NOMO-1 (cell line): ENCODE results near the gene HSPG2.
"Not testable (repeated sequence)": the region's sequence is repeated elsewhere in the genome, so short reads cannot be mapped to it uniquely, and the experiment has no call there.

Source experiments
- DNase-seq, 2 experiments: peaks; one replicate each; lab custom pipeline; 2025; ENCODE audit not compliant: unreplicated experiment in 2 of 2; lab: John Stamatoyannopoulos, UW

Gene HSPG2

DNA sequence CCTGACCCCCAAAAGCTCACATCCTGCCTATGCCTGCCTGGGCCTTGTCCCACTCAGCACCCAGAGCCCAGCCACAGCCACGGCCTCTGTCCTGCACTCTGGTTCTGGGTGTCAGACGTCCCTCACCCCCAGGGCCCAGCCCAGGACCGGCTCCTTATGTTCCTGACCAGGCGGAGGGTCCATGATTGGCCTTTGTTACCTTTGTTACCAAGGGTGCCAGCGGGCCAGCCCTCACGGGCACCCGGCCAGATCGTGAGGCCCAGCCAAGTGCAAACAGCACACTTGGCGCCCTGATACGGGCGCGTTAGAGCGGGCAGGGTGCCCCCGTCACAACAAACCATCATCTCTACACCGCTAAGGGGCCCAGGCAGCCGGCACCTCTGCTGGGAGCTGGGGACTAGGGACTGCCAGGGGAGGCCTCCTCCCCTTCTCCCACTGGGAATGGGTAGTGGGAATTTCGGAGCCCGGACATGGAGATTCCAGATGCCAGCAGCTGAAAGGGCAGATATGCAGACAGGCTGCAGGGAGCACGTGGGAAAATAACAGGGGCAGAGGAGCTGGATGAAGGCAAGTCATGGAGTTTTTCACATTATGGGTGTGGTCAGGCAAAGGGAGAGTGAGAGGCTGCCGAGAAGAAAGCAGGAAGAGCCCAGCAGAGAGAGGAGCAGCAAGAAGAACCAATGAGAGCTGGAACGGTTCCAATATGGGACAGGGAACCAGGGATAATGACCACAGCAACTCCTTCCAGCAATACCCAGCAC is 22.1 kb downstream of the HSPG2 start:
- no peak for DNase-seq

- DNase-seq = no peak
Observed at GRCh38 chr1:21914450-21914849, 22.7 kb downstream of the HSPG2 start.

DNA sequence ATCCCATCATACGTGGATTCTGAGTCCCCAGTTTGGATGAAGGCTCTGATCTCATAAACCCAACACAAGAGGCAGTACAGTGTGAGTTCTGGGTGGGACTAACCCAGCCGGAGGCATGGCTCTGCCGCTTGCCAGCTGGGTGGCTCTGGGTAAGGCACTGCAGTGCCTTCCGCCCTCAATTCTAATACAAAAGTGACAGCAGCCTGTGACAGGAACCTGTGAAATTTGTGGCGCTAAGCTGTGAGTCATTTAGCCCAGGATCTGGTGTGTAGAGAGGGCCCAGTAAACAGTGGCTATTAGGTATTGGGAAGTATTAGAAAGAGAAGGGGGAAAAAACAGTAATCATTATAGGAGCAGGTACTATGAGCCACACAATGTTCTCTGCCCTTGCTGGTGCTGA is 23.3 kb downstream of the HSPG2 start:
- no peak for DNase-seq

- DNase-seq = no peak
Observed at GRCh38 chr1:21913258-21913657, 23.9 kb downstream of the HSPG2 start.

DNA sequence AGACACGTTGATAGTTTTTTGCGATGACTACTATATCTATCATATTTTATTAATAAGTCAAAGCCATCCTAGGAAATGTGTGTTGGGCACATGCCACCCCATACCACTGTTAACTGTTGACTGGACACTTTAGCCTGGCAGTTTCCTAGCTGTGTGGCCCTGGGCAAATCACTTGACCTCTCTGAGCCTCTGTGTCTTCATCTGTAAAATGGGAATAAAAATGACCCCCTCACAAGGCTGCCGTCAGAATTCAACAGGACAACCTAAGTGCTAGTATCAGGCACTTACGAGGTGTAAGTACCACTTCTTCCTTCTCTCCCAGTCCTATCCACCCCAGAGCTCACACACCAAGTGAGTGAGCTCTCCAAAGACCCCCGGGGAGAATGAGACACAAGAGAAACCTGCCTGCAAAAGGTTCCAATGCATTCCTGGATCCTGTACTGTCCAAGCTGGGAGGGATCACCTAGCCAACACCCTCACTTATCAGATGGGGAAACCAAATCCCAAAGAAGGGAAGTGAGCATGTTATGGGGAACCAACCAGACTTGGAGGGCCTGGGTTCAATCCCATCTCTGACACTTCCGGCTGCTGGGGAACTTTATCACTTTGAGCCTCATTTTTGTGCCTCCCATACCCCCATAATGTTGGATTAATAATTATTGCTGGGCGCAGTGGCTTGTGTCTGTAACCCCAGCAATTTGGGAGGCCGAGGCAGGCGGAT is 24.9 kb downstream of the HSPG2 start:
- DNase-seq = no peak

DNA sequence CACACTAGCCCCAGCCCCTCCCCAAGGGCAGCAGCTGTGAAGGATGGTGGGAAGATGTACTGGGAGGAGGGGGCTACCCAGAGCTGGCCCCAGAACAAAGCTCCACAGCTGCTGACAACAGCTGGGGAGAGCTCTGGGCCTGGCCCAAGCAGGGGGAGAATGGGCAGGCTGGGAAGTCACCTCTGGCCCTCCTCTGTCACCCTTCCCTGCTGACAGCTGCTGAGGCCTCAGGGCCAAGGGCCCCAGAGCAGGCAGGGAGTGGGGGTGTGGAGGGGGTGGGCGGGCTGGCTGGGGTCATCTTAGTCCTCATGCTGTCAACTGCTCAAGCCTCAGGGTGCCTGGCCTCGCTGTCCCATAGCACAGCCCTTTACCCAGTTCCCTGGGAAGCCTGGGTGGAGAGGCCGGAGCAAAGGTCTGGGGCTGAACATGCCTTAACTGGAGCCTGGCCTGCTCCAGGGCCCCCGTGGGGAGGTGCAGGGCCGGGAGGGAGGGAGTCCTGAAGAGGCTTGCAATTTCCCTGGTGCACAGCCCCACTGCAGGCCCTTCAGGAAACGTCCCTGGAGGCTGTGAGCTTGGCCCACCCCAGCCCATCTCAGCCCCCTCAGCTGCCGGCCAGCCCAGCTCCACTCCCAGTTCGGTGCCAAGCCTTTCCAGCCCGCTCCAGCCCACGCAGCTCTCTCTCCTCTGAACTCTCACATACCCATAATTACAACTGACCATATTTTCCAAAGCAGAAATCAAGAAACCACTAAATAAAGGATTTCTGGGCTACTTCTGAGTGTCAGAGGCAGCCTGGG is 25.7 kb downstream of the HSPG2 start:
- DNase-seq = no peak

GRCh38 chr1:21910558-21911204 is 26.4 kb downstream of the HSPG2 start:
- no peak for DNase-seq

DNA sequence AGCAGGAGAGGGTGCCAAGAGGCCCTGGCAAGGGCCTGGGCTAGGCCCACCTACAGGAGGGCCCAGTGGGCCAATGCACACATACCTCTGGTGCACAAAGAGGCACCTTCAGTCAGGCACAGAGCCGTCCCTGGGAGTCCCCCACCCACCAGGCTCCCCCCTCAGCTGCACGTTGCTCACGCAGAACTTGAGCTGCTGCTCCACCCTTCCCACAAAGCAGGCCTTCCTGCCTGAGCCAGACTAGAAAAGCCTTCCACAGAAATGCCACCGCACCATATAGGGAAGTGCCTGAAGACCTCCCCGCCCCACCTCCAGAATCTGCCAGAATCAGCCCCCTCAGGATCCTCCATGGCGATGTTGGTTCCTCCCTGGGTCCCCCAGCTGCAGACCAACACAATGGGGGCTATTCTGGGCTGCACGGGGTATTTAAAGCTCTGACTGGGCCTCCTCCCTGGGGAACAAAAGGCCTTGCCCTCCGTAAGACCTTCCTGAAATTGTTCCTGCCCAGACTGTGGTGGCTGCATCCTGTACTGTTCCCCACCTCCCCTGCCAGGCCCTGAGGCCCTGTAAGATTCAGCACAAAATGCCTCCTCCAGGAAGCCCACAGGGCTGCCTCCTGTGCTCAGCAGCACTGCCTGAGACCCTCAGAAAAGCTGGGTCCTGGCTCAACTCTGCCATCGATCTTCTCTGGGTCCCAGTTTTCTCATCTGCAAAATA is 27.2 kb downstream of the HSPG2 start:
- DNase-seq = peak; percentile 59 to 66

- DNase-seq = no peak
Observed at GRCh38 chr1:21909286-21909759, 27.8 kb downstream of the HSPG2 start.

GRCh38 chr1:21907737-21908534 is 29.2 kb downstream of the HSPG2 start:
- DNase-seq = not testable (repeated sequence)

DNA sequence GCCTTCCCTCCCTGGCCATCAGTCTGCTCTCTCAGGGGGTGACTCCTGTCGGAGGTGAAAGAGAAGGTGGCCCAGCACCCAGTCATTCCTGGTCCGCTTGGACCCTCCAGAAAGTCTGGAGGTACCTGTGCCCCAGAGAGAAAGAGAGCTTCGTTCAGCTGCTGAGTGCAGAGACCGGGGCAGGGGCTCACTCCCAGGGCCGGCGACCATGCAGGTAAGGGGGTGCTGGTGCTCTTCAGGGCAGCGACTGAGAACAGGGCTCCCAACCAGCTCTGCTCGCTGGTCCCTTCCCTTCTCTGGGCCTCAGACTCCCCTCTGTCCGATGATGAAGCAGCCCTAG is 30.1 kb downstream of the HSPG2 start:
- no peak for DNase-seq

DNA sequence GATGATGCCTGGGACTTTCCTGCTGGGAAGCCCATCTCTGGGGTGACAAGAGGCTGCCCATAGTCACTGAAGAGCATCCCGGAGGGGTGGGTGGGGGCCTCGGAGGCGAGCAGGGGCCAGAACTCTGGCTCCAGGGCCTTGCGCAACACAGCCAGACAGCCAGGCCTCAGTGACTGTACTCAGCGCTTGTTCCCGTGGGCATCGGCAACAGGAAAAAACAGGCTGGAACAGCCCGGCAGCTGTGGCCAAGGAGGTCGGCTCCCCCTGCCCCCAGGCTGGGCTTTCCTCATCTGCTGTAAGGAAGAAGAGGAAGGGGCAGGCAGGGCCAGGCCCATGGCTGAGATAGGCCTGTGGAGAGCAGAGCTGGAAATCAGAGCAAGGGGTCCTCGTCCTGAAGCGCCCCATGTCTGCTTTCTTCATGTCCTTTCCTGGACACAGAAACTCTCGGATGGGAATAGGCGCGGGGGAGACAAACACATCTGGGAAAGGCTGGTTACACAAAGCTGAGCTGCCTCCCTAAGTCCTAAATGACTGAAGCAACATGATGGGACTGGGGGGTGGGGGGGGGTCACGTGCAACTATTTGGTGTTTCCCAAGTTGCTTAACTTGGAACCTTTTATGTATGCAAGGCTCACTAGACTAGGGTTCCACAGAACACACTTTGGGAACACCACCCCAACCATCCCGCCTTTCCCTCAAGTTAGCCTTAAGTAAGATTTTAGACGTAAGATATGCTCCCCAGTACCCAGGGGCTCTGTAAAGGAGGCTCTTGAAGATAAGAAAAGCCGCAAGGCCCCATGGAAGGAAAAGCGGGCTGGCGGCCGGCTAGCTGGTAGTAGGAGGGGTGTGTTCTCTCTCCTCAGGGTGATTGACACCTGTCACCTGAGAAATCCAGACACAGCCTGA is 30.7 kb downstream of the HSPG2 start:
- DNase-seq = no peak

DNA sequence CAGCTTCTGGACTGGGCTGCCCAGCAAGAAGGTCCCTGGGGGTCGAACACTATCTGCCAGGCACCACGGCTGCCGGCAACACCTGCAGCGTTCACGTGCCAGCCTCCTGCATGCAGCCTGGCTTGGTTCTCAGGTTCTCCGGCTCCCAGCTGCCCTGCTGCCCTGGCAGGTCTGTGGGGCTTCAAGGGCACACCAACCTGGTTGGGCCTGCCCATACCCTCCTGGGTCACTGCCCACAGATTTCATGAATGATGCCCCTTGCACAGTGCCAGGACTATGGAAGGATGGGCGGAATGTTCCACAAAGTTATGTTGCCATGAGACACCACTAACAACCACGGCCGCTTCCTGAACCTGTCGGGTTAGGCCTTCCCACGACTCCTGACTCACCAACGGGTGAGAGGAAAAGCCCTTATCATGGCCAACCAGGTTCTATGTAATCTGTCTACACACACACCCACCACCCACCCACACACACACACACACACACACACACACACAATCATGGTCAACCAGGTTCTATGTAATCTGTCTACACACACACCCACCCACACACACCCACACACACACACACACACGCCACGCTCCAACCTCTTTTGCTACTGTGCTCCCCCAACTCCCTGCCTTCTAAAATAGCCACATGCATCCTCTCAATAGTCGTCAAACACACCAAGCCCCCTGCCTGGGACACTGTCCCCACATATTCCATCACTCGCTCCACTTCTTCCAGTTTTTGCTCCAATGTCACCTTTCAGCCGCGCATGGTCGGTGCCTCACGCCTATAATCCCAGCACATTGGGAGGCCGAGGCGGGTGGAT is 32.2 kb downstream of the HSPG2 start:
- DNase-seq = no peak

DNA sequence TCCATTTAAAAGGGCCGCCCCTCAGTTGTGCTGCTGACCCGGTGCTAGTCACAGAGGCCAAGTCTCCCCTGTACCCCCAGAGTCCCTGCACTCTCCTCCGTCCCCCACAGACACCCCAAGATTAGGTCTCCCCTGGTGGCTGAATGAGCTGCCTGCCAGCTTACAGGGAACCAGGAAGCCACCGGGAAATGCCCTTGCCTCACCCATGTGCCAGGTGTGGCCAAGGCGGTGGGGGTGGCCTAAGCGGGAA is 32.7 kb downstream of the HSPG2 start:
- DNase-seq = no peak

DNA sequence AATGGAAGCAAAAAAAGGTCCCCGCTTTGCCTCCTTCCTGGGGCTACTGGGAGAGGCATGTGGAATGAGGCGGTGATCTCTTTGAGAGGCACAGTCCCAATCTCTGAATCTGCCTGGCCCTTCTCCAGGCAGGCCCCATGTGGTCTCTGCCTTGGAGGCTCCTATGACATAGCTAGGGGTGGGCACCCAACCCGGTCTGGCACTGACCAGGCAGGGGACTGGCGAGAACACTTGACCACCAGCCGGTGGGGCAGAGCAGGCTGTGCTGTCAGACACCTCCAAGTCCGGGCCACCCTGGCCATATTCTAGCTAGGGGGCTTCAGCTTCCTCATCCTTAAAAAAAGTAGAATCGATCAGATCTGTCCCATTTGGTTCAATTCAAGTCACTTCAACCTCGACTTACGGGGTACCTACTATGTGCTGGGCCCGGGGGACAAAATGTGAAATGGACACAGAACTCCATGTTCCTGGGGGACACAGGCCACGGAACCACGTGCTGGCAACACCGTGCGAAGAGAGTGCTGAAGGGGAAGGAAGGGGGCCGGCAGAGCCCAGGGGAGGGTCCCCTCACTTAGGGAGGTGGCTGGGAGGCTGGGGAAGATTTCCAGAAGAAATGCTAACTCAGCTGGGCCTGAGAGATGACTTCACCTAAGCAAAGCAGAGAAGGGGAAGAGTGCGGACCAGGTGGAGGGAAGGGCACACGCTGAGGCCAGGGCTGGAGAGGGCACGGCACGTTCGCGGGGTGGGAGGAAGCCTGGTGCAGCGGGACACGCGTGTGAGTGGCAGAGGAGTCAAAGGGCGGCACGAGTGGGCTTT is 33.3 kb downstream of the HSPG2 start:
- DNase-seq = no peak

DNA sequence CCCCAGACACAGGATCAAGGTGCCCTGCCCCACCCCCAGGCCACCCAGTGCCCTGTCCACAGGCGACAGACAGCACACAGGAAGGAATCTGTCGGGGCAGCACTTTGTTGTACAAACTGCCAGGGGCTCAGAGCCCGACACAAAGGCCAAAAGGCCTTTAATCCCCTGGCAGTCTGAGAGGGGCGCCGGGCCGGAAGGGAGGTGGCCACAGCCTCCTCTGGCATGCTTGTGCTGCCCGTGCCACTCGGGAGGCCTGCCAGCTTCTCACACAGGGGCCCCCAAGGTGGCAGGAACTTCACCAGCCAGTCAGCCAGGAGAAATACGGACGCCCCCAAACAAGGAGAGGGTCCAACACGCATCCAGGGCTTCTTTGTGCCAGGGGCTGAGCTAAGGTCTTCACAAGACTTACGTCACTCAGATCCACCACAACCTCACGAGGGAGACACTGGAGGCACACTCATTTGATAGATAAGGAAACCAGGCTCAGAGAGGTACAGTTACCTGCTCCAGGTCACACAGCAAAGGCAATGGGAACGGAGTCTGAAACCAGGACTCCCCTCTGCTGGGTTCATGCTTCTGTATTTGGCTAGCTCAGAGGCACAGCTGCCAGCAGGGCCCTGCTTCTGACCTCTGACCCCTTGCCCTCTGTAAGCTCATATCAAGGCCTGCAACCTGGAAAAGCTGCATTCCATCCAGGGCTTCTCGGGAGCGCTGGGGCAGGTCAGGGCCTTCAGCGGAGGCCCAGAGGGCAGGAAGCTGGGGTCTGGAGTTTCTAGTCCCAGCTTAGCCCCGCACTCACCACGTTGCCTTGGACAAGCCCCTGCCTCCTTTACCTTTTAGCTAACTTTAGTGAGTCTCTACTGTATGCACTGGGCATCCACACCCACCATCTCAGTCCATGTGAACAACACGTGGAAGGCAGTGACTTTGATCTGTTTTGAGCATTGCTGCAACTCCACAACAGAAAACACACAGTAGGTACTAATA is 34.8 kb downstream of the HSPG2 start:
- DNase-seq = no peak
